Measurements from ENCODE around the gene NOS1. TPM values are rescaled to one million over a fixed set of nuclear protein-coding genes. Genes with fewer than 3 reads are reported as not detected.

The NOS1 gene
- total and polyA plus RNA-seq, 2 donors (not counting 1 experiment from before 2014, with no cell fraction given) = under 0.01 TPM; not detected in 1

DNA sequence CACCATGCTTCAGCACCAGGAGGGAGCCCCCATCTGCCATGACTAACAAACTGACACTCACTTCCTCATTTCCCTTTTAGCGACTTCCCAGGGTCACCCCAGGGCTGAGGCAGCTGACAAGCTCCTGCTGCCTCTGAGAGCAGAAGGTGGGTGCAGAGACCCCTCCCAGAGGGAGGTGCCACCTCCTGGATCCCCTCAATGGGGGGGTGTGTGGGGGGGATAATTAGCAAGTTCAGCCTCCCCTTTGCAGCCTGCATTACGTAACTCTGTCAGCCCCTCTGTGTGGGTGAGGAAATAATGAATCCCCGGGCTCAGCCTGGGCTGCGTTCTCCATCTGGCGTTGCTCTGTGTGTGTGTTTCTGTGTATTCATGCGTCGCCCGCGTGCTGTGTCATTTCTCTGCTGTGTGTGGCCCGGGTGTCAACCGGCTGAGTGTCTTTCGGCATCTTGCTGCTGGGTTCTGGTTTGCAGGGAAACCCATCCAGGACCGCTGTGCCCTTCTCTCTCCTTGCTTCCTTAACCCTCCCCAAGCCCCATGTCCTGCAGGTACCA is 28.0 kb downstream of the NOS1 start:
- no peaks in the 10 kb centered on the region for H3K36me3 ChIP-seq (ENCODE audit: control insufficient read depth, insufficient read depth, low read length)
- no peak overlapping the region for H3K27ac ChIP-seq (ENCODE audit: insufficient read depth, low read length)
- no peak overlapping the region for H3K4me3 ChIP-seq (replicated peaks in 1 of 4; ENCODE audit: control extremely low read depth in 1 of 4, insufficient read depth in 1 of 4, low read depth in 3 of 4, low read length in 4 of 4)
- H3K27me3 ChIP-seq (ENCODE audit: control insufficient read depth, insufficient read depth, low read length) = no peaks in the 10 kb centered on the region
- no peaks in the 10 kb centered on the region for H3K9me3 ChIP-seq (ENCODE audit: control insufficient read depth, insufficient read depth, low read depth, low read length)
- H3K79me2 ChIP-seq (ENCODE audit: control insufficient read depth, insufficient read depth, low read length) = no peaks in the 10 kb centered on the region
- H3K4me2 ChIP-seq (ENCODE audit: extremely low read depth, insufficient read depth, low read length) = no peak overlapping the region
- DNase-seq (ENCODE audit: low read depth in 2 of 2) = no peak
- H3K9ac ChIP-seq (ENCODE audit: insufficient read depth, low read length) = no peak overlapping the region
- no peaks in the 10 kb centered on the region for H4K20me1 ChIP-seq (ENCODE audit: control insufficient read depth, extremely low read depth, insufficient read depth, low read length)
- H2AFZ ChIP-seq (ENCODE audit: low read length) = no peak overlapping the region
- no peaks in the 10 kb centered on the region for H3K4me1 ChIP-seq (ENCODE audit: control insufficient read depth, extremely low read depth, insufficient read depth, low read length)
- TF ChIP-seq, protein P1, sequence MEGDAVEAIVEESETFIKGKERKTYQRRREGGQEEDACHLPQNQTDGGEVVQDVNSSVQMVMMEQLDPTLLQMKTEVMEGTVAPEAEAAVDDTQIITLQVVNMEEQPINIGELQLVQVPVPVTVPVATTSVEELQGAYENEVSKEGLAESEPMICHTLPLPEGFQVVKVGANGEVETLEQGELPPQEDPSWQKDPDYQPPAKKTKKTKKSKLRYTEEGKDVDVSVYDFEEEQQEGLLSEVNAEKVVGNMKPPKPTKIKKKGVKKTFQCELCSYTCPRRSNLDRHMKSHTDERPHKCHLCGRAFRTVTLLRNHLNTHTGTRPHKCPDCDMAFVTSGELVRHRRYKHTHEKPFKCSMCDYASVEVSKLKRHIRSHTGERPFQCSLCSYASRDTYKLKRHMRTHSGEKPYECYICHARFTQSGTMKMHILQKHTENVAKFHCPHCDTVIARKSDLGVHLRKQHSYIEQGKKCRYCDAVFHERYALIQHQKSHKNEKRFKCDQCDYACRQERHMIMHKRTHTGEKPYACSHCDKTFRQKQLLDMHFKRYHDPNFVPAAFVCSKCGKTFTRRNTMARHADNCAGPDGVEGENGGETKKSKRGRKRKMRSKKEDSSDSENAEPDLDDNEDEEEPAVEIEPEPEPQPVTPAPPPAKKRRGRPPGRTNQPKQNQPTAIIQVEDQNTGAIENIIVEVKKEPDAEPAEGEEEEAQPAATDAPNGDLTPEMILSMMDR (conservative IDR thresholded peaks at IDR 0.05 in 1 of 2, IDR thresholded peaks at IDR 0.05 in 1 of 2; ENCODE audit: low read depth in 1 of 2, low read length in 2 of 2) = no peak
- no peak for TF ChIP-seq EZH2 (IDR thresholded peaks at IDR 0.05; ENCODE audit: low read length, missing control alignments)

DNA sequence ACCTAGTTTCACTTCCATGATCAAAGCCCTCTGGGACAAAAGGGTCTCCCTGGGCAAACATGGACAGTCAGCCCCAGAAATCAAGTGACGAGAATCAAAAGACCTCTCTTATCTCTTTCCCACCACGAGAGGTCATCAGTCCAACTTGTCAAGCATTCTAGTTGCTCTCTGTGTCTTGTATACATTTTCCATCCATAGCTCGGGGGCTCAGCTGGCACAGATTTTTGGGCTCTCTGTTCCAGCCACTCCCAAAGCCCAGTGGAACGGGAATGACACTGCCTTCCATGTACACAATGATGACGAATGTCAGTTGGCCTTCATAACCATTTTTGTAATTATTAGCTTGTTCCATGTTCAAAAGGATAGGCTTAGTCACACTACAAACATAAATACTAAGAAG is 29.7 kb downstream of the NOS1 start:
- Histone ChIP-seq H2AFZ (ENCODE audit: low read length) (no peak overlapping the region), H3K36me3 (ENCODE audit: control insufficient read depth, insufficient read depth, low read length) (no peaks in the 10 kb centered on the region), H3K9me3 (ENCODE audit: control insufficient read depth, insufficient read depth, low read depth, low read length) (no peaks in the 10 kb centered on the region), H3K79me2 (ENCODE audit: control insufficient read depth, insufficient read depth, low read length) (no peaks in the 10 kb centered on the region), H3K9ac (ENCODE audit: insufficient read depth, low read length) (no peak overlapping the region), H3K4me1 (ENCODE audit: control insufficient read depth, extremely low read depth, insufficient read depth, low read length) (no peaks in the 10 kb centered on the region), H3K27ac (ENCODE audit: insufficient read depth, low read length) (no peak overlapping the region), H3K4me2 (ENCODE audit: extremely low read depth, insufficient read depth, low read length) (no peak overlapping the region), H3K27me3 (ENCODE audit: control insufficient read depth, insufficient read depth, low read length) (no peaks in the 10 kb centered on the region), H3K4me3 (replicated peaks in 1 of 4; ENCODE audit: control extremely low read depth in 1 of 4, insufficient read depth in 1 of 4, low read depth in 3 of 4, low read length in 4 of 4) (no peak overlapping the region), H4K20me1 (ENCODE audit: control insufficient read depth, extremely low read depth, insufficient read depth, low read length) (no peaks in the 10 kb centered on the region)
- no peak for DNase-seq (ENCODE audit: low read depth in 2 of 2)
- no peak for TF ChIP-seq EZH2 (IDR thresholded peaks at IDR 0.05; ENCODE audit: low read length, missing control alignments)
- TF ChIP-seq, protein P1 (conservative IDR thresholded peaks at IDR 0.05 in 1 of 2, IDR thresholded peaks at IDR 0.05 in 1 of 2; ENCODE audit: low read depth in 1 of 2, low read length in 2 of 2) = no peak

DNA sequence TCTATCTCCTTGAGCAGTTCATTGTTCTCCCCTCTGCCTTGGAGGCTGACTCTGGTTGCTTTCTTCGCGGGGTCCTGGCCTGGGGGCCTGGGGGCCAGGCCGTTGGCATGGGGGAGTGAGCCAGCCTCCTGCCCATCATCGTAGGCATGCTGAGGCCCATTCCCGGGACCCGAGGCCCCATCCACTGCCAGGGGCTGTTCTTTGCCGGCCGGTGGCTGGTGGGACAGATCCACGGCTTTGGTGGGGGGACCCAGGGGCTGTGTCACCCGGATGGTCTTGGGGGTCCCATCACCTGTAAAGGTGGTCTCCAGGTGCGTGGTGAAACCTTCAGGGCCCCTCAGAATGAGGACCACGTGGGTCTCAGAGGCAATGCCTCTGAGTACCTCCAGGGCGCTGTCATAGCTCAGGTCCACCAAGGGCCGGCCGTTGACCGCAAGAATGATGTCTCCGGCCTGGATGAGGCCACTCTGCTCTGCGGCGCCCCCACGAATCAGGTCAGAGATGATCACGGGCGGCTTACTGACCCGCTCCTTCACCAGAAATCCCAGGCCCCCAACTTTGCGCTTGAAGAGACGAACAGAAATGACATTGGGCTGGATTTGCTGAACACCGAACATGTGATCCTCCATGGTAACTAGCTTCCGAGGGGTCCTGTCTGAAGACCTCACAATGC is 30.8 kb downstream of the NOS1 start:
- H3K4me3 ChIP-seq (replicated peaks in 1 of 4; ENCODE audit: control extremely low read depth in 1 of 4, insufficient read depth in 1 of 4, low read depth in 3 of 4, low read length in 4 of 4) = no peak overlapping the region
- no peaks in the 10 kb centered on the region for H3K36me3 ChIP-seq (ENCODE audit: control insufficient read depth, insufficient read depth, low read length)
- no peaks in the 10 kb centered on the region for H4K20me1 ChIP-seq (ENCODE audit: control insufficient read depth, extremely low read depth, insufficient read depth, low read length)
- H3K4me1 ChIP-seq (ENCODE audit: control insufficient read depth, extremely low read depth, insufficient read depth, low read length) = no peaks in the 10 kb centered on the region
- no peaks in the 10 kb centered on the region for H3K27me3 ChIP-seq (ENCODE audit: control insufficient read depth, insufficient read depth, low read length)
- no peak overlapping the region for H3K4me2 ChIP-seq (ENCODE audit: extremely low read depth, insufficient read depth, low read length)
- no peak for DNase-seq (ENCODE audit: low read depth in 2 of 2)
- H2AFZ ChIP-seq (ENCODE audit: low read length) = no peak overlapping the region
- H3K9ac ChIP-seq (ENCODE audit: insufficient read depth, low read length) = no peak overlapping the region
- H3K27ac ChIP-seq (ENCODE audit: insufficient read depth, low read length) = no peak overlapping the region
- TF ChIP-seq, protein P1 (conservative IDR thresholded peaks at IDR 0.05 in 1 of 2, IDR thresholded peaks at IDR 0.05 in 1 of 2; ENCODE audit: low read depth in 1 of 2, low read length in 2 of 2) = no peak
- TF ChIP-seq EZH2 (IDR thresholded peaks at IDR 0.05; ENCODE audit: low read length, missing control alignments) = no peak
- H3K9me3 ChIP-seq (ENCODE audit: control insufficient read depth, insufficient read depth, low read depth, low read length) = no peaks in the 10 kb centered on the region
- no peaks in the 10 kb centered on the region for H3K79me2 ChIP-seq (ENCODE audit: control insufficient read depth, insufficient read depth, low read length)

All from fibroblast of lung (primary cell).